Head of caudate nucleus (tissue), 42 donors: Measurements from ENCODE around the gene TMEM238.
"Not testable (repeated sequence)": the region's sequence is repeated elsewhere in the genome, so short reads cannot be mapped to it uniquely, and the experiment has no call there.

Experiments
- DNase-seq, 42 donors: peaks; one replicate each; pipeline versions ENCODE4 v3.0.0 to v3.0.0-alpha.2; 2020 to 2021; ENCODE audit warnings: mixed read lengths in 7 of 42
- intact Hi-C: fragments of 100-400 bp; cut with DNase I; formaldehyde crosslinking; loops from one replicate; pipeline ENCODE4 v1.15.0; 2022

The TMEM238 gene, protein sequence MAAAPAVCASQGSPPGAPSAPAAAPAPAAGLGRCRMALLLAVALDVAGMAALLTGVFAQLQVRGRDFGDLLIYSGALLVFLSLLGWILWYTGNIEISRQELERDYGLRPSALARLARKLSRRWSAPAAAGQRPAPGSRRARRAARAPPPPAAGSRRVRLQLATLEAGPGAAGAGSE

DNA sequence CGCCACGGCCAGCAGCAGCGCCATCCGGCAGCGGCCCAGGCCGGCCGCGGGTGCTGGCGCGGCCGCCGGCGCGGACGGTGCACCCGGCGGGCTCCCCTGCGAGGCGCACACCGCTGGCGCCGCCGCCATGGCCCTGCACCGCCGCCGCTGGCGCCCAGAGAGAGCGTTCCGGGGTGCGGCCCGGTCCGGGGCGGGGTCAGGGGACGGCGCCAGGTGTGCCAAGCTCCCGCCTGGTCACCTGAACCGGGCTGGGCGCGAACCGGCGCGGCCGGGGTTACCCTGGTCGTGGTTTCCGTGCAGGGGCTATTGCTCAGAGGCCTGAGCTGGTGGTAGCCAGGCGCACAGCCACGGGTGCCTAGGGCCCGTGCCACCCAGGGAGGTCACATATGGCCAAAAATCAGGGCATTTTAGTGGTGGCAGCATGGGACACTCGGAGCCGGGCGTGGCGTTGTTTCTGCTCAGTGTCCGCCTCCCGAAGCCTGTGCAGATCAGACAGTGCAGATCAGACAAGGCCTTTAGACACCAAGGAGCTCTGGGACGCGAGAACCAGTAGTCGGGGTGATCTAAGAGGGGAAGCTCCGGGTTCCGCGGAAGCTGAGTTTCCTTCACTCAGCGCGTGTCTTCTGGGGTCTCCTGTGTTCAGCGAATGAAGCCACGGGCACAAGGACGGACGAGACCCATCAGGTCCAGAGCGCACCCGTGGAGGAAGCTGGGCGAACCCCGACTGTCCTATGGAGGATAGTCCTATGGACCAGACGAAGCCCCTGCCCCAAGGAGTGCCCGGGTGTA is at the start of gene TMEM238:
Gene TMEM238, minus strand, starts transcription at position 162 of the 789 bp plus-strand sequence. Its CDS starts 33 bp downstream, at position 129.
- peak in 29 of 42 donors; percentile 6 to 58 (median 25) for DNase-seq
- intact Hi-C loops: loop anchor here (5.0 kb wide), 2 partner anchors 42 to 82 kb away; no protein-coding TSS in a partner anchor

DNA sequence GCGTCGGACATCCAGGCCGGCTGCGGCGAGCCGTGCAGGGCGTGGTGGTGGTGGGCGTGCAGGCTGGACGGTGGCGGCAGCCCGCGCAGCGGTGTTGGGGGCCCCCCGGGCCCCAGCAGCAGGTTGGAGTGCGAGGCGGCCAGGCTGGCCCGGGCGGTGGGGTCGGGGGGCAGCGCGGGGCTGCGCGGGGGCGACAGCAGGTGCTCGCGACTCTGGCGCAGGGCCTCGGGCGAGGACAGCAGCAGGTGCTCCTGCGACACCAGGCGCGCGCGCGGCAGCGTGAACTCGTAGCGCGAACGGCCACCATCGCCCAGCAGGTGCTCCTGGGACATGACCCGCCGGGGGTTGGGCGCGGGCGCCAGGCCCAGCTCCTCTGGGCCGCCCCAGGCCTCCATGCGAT is 49.2 kb upstream of the TMEM238 start:
- intact Hi-C loops: no loop called here
- DNase-seq: no peak

DNA sequence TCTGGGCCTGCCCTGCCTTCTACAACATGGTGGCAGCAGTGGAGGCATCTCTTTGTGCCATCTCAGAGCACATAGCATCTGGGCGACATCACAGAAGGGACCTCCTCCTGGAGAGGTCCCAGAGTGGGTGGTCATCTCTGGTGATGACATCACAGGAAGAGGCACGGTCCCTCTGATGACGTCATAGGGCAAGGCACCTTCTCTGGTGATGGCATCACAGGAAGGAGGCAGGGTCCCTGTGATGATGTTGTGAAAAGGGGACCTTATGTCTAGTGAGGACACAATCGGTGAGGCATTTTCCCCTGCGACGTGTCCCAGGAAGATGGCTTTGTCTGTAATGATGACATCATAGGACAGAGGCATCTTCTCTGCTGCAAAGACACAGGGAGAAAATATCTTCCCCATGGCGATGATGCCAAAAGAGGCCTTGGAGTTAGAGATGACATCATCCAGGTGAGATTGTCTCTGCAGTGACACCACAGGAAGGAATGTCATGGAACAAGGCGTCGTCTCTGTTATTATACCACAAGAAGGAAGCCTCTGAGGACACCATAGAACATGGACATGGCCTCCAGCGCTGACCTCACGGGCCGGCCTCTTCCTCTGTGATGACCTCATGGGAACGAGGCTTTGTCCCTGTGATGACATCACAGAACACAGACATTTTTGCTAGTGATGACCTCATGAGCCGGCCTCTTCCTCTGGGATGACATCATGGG is 48.3 kb upstream of the TMEM238 start:
- DNase-seq: no peak
- intact Hi-C loops: no loop called here

DNA sequence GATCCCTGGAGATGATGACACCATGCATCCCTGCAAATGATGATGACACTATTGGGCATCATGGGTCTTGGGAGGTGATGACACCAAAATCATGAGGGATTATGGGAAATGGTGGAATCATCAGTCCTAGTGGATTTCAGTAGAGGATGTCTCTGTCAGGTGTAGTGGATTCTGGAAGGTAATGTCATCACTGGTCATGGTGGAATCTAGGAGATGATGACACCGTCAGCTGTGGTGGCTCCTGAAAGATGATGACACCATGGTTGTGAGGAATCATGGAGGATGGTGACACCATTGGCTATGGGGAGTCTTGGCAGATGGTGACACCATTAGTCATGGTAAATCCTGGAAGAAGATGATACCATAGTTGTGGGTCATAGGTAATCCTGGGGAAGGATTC is 47.1 kb upstream of the TMEM238 start:
- DNase-seq: no peak
- intact Hi-C loops: no loop called here

DNA sequence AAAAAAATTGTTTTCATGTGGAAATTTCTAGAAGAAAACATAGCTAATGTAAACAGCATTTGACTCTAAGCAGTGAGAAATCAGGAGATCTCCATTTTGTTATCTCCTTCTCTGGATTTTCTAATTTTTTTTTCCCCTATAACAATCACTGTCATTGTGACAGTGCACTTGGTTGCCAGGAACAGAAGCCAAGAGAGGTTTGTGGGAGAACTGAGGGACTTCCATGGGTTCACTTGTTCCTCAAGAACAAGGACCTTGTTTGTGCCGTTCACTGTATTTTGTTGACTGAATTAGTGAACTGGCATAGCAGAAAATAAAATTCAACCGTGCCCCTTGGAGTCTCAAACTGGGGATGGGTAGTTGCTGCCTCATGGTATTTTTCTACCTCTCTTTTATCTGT is 42.0 kb upstream of the TMEM238 start:
- peak in 30 of 42 donors; percentile 23 to 90 (median 69) for DNase-seq

DNA sequence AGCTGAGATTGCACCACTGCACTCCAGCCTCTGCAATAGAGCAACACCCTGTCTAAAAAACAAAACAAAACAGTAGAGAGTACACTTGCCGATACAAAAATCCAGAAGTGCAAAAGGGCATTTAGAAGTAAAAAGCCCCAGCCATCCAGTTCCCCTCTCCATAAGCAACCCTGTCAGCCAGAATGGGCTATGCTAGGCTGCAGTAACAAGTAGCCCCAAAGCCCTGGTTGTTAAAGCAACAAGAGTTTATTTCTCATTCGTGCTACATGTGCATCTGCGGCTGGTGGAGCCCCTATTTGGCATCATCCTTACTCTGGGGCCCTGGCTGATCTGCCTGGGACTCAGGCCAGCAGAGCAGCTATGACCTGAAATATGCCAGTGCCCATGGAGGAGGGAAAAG is 40.4 kb upstream of the TMEM238 start:
- DNase-seq: no peak
- intact Hi-C loops: no loop called here

More for the DNA sequence above, 42.0 kb upstream of the TMEM238 start:
- intact Hi-C loops: no loop called here

DNA sequence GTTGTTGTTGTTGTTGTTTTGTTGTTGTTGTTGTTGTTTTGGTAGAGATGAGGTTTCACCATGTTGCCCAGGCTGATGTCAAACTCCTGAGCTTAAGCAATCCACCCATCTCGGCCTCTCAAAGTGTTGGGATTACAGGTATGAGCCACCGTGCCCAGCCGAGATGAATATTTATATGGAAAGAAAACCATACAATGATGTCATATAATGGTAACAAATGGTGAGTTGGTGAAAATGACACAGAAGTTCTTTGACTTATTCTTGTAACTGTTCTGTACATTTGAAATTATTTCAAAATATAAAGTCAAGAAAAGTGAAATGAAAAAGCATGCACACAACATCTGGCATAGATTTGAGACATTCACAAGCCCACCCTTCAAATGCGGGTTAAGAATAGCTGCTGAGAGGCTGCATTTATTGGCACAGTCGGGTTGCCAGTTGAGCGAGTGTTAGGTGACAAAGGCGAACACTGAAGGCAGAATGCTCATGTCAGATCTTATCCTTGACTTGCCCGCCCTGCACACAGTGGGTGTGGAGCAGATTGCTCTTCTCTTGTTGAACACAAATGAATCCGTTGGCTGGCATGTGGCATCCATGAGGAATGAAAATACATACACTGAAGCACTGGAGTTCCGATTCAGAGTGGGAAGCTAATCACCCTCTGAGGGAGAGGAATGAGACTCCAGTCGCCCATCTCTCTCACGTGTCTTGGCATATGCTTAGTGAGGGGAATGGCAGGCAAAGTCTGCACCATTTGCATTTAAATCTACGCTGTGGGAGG is 39.3 kb upstream of the TMEM238 start:
- intact Hi-C loops: no loop called here
- peak in 31 of 42 donors; percentile 37 to 92 (median 66) for DNase-seq

DNA sequence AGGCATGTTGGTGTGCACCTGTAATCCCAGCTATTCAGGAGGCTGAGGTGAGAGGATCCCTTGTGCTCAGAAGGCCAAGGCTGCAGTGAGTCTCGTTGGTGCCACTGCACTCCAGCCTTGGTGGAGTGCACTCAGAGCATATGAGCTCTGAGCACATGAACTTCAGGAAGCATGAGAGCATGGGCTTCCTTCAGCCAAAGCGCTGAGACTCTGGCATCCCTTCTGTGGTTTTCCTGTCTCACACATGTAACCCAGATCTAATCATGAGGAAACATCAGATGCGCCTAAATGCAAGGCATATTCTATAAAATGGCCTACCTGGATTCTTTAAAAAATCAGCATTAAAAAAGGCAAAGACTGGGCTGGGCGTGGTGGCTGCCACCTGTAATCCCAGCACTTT is 37.2 kb upstream of the TMEM238 start:
- DNase-seq, intact Hi-C loops: not testable (repeated sequence)

DNA sequence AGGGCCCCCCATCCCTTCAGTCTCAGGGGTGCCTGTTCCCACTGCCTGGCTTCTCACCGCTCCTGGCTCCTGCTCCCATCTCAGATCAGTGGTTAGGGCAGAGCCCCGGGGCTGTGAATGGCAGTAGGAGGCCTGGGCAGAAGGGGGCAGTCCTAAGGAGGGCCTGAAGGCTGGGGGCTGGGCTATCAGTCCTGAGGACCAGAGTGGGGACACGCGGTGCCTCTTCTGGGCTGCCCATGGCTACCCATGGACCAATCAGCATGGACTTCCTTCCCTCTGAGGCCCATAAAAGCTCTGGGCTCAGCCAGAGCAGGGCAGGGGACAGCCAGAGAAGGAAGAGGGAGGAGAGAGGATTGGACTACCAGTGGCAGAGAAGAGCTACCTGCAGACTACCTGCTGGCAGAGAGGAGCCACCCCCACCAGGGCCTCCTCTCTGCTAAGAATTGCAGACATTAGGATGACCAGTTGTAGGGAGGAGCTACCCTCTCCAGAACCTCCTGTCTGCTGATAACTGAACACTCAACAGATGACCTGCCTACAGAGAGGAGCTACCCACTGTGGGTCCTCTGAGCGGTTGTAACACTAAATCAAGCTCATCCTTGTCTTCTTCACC is 35.6 kb upstream of the TMEM238 start:
- DNase-seq: peak in 20 of 42 donors; percentile 32 to 76 (median 54)
- intact Hi-C loops: no loop called here

DNA sequence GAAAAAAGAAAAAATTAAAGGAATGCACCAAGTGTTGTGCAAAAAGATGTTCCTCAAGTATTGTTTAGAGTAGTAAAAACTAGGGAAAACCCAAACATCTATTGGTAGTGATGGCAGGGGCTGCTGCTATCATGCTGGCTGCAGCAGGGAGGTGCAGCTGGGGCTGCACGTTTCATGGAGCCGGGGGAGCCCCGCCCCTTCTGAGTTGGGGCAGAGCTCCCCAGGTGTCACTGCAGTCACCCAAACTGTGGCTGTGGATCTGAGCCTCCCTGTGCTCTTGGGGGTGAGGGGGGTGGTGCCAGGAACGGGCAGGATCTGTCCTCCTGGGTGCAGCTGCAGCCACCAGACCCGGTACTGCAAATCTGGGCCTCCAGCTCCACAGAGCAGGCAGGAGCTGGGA is 35.0 kb upstream of the TMEM238 start:
- peak in 1 of 42 donors; percentile 39 for DNase-seq

DNA sequence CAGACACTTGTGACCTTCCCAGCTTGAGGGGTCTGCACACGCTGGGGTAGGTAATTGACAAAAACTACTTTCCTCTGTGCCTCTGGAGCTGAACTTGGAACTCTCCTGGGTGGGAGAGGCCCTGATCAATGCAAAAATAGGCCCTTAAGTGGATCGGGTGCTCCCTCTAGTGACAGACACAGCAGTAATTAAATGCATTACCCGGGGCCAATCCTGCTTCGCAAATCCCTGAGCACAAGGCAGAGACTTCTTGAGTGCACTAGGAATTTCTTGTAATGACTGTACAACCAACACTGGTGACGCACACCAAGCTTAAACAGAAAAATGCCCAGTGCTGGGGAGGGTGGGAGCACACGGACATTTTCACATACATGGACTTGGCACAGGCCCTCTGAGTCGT is 34.1 kb upstream of the TMEM238 start:
- intact Hi-C loops: no loop called here
- DNase-seq: peak in 41 of 42 donors; percentile 39 to 89 (median 70)

More for the DNA sequence above, 35.0 kb upstream of the TMEM238 start:
- intact Hi-C loops: no loop called here

DNA sequence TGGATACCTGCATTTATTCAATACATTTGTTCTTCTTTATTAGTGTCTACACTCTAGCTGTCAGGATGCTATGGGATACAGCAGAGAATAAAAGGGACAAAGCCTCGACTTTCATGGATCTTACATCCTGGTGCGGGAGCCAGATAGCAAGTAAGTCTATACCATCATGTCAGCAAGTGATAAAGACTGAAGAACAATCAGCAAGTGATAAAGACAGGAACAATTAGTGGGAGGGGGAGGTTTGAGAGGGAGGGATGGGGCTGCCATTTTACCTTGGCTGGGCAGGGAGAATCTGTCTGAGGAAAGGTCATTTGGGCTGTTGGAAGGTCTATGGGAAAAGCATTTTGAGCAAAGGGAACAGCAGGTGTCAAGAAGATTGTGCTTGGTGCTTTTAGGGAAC is 26.1 kb upstream of the TMEM238 start:
- no peak for DNase-seq
- intact Hi-C loops: no loop called here

DNA sequence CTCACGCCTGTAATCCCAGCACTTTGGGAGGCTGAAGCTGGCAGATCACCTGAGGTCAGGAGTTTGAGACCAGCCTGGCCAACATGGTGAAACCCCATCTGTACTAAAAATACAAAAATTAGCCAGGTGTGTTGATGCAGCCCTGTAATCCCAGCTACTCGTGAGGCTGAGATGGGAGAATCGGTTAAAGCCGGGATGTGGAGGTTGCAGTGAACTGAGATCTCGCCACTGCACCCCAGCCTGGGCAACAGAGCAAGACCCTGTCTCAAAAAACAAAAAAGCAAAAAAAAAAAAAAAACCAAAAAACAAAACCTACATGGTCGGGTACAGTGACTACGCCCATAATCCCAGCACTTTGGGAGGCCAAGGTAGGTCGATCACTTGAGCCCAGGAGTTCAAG is 25.1 kb upstream of the TMEM238 start:
- DNase-seq, intact Hi-C loops: not testable (repeated sequence)

DNA sequence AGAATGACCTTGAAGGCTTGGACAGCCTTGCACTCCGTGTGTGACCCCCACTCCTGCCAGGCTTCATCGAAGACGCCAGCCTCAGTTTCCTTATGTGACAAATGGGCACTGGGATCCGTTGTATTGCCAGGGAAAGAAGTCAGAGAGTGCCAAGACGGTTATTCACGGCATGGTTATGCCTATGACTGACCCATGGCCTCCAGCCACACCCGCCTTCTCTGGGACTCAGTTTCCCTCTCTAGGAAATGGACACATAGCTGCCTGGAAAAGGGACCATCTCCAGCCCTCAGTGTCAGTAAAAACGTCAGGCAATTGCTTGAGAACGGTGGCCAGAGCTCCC is 24.4 kb upstream of the TMEM238 start:
- DNase-seq: no peak
- intact Hi-C loops: no loop called here

DNA sequence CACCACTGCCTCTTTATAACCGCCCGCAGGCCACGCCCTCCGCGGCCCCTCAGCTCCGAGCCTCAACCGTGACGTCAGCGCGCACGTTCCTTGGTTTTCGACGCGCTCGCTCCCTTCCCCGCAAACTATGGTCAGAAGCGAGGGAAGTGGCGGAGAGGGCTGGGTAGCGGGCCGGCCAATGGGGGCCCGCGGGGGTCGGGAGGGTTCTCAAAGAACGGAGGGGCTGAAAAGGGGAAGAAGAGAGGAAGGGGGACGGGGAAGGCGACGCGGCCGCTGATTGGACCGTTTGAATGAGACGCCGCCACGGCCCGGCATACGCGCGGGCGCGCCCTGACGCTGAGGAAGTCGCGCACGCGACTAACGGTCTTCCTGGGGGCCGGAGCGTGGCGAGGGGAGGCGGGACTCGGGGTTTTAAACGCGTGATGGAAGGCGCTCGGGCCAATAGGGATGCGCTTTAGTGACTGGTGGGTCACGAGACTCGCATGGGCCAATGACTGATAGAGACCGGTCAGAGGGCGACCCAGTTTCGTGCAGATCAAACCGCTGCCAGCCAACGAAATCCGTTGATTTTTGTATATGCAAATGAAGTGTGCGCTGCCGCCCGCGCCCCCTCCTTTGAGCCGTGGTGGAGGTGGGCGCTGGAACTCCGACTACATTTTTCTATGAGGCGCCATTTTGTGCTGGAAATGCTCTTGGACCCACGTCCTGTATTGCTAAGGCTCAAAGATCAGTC is 23.9 kb upstream of the TMEM238 start:
- intact Hi-C loops: no loop called here
- DNase-seq: peak; percentile 97 to 100 (median 99)

DNA sequence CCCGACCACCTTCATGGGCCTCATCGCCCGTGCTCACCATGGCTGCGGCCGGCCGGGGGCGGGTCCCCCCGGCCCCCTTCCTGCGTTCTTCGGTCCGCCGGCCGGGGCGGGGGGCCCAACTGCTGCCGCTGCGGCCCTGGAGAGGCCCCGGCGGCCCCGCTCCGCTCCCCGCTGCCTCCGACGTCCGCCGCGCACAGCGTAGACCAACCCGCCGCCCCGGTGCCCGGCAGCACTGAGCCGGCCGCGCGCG is 23.4 kb upstream of the TMEM238 start, which contains the start of gene UBE2S:
Gene UBE2S, minus strand, starts transcription at position 239 of the 250 bp plus-strand sequence. Its CDS starts 199 bp downstream, at position 40.
- not testable (repeated sequence) for DNase-seq

DNA sequence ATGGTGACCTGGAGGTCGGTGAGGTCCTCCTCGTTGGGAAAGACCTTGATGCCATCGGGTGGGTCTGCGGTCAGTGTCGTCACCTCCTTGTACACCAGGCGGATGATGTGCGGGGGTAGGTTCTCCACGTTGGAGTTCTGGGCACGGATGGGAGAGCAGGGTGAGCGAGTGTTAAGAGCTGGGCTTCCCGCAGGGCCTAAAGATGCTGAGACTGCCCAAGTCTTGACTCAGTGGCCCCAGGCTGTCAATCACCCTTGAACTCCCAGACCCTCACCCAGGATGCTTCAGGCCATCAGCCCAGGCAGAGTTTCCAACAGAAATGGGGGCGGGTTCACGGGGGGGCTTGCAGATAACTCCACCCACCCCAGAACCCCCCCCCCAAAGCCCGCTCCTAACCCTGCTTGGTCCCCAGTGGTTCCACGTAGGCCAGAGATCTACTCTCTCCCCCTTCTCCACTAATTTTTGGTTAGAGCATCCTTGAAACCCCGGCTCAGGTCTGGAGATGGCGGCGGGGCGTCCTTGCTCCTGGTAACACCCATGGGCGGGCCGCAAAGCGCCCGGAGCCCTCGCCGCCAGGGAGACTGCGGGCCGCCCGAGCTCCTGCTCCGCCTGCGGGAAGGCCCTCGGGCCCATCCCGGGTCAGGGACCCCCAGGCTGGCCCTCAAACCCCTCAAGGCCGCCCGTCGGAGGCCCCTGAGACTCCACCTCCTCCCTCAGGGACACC is 22.9 kb upstream of the TMEM238 start:
- intact Hi-C loops: no loop called here
- peak in 6 of 42 donors; percentile 22 to 41 (median 35) for DNase-seq

More for the DNA sequence above, 23.4 kb upstream of the TMEM238 start, which contains the start of gene UBE2S:
- intact Hi-C loops: not testable (repeated sequence)
